HepG2 (cell line): ENCODE results near the gene CKAP2L. TPM values are rescaled to one million over a fixed set of nuclear protein-coding genes. Genes with fewer than 3 reads are reported as not detected.

ENCODE experiments used
- ATAC-seq: fragments of 200-7000 bp; cut with Tn5 transposase; 3 replicates; pipeline ENCODE4 v1.9.1; 2020; ENCODE audit warnings: mild to moderate bottlenecking, moderate library complexity
- BruUV-seq: library from RNA; stranded (reverse); fragments of 400-500 nt; replicated peaks from 2 replicates; lab custom pipeline; 2021; lab: Mats Ljungman, UMichigan
- CTCF ChIA-PET: fragments of 300-600 bp; formaldehyde crosslinking; extraction: SDS; loops from one replicate; lab custom pipeline; 2021; ENCODE audit warnings: low total read pairs, inconsistent platforms, low intra/inter-chr PET ratio; lab: Yijun Ruan, JAX
- POLR2A ChIA-PET: fragments of 350-600 bp; sonication (Branson Sonifier 250); formaldehyde crosslinking; loops from one replicate; lab custom pipeline; 2020; ENCODE audit warnings: antibody characterized with exemption, inconsistent platforms; lab: Yijun Ruan, JAX
- DNase-seq: peaks from one replicate; pipeline ENCODE4 v3.0.0-alpha.2; 2015; ENCODE audit warnings: low spot score
- FAIRE-seq: peaks from 3 replicates; lab custom pipeline; 2011; peaks lifted over from hg19 to GRCh38; lab: Jason Lieb, UNC
- H2AFZ ChIP-seq: one replicate; pipeline ENCODE4 v1.6.1; 2011; ENCODE audit warnings: low read length, inconsistent platforms
- H3K27ac ChIP-seq: fragments of 300-600 bp; 3 replicates; pipeline ENCODE4 v1.8.0; 2011; ENCODE audit warnings: mixed run types, mild to moderate bottlenecking, mixed read lengths, low read length, inconsistent platforms; ENCODE audit not compliant: insufficient read depth; ENCODE audit errors: extremely low read length
- H3K27me3 ChIP-seq, 2 experiments: fragments of 200-600 bp in 1 of 2; 2 replicates in 1 of 2; 3 replicates in 1 of 2; pipeline versions ENCODE4 v1.6.0 to v1.8.0; 2011; ENCODE audit warnings: low read length in 2 of 2, mild to moderate bottlenecking in 2 of 2, moderate library complexity in 2 of 2, inconsistent platforms in 1 of 2; ENCODE audit not compliant: insufficient read depth in 2 of 2, control insufficient read depth in 1 of 2
- H3K36me3 ChIP-seq, 2 experiments: fragments of 200-600 bp in 1 of 2; replicated peaks in 1 of 2; 2 replicates in 1 of 2; 3 replicates in 1 of 2; pipeline versions ENCODE4 v1.5.1 to v1.8.0; 2011; ENCODE audit warnings: low read length in 2 of 2, inconsistent platforms in 1 of 2; ENCODE audit not compliant: insufficient read depth in 2 of 2, control insufficient read depth in 1 of 2
- H3K4me1 ChIP-seq: 2 replicates; pipeline ENCODE4 v1.5.1; 2012; ENCODE audit warnings: low read length, inconsistent platforms; ENCODE audit not compliant: insufficient read depth
- H3K4me2 ChIP-seq: 2 replicates; pipeline ENCODE4 v1.6.0; 2011; ENCODE audit warnings: low read depth, low read length, inconsistent platforms
- H3K4me3 ChIP-seq, 3 experiments: fragments of 200-600 bp in 1 of 3; sonication (generic), shearing (Covaris generic) in 1 of 3; replicated peaks in 1 of 3; 2 replicates each; pipeline ENCODE4 v1.5.1; 2011 to 2016; ENCODE audit warnings: low read length in 3 of 3, inconsistent platforms in 2 of 3, low read depth in 2 of 3, mild to moderate bottlenecking in 2 of 3, control low read depth in 1 of 3, mixed read lengths in 1 of 3; ENCODE audit not compliant: insufficient read depth in 1 of 3
- H3K79me2 ChIP-seq: one replicate; pipeline ENCODE4 v1.6.1; 2011; ENCODE audit warnings: low read length, inconsistent platforms; ENCODE audit not compliant: insufficient read depth
- H3K9ac ChIP-seq: 2 replicates; pipeline ENCODE4 v1.6.0; 2011; ENCODE audit warnings: mild to moderate bottlenecking, low read depth, low read length, inconsistent platforms; ENCODE audit not compliant: insufficient read depth
- H3K9me3 ChIP-seq: 2 replicates; pipeline ENCODE4 v1.5.1; 2012; ENCODE audit warnings: mild to moderate bottlenecking, low read length
- H4K20me1 ChIP-seq: 2 replicates; pipeline ENCODE4 v1.6.0; 2011; ENCODE audit warnings: inconsistent platforms, mild to moderate bottlenecking, low read length, moderate library complexity; ENCODE audit not compliant: insufficient read depth
- AGO1 ChIP-seq: fragments of 200-400 bp; formaldehyde crosslinking; IDR thresholded peaks from 2 replicates; pipeline ENCODE4 v1.6.1; 2017; ENCODE audit warnings: mild to moderate bottlenecking, low read depth, low read length, moderate library complexity; ENCODE audit not compliant: poor library complexity, severe bottlenecking
- ATAD3A ChIP-seq: sonication (generic); formaldehyde crosslinking; IDR thresholded peaks from 2 replicates; pipeline ENCODE4 v1.4.0; 2020; ENCODE audit warnings: missing genetic modification reagents
- ATM ChIP-seq: fragments of 450-650 bp; IDR thresholded peaks from 2 replicates; pipeline ENCODE4 v1.7.1; 2017; ENCODE audit warnings: mild to moderate bottlenecking, borderline replicate concordance
- CCAR2 ChIP-seq: fragments of 200-400 bp; formaldehyde crosslinking; optimal IDR thresholded peaks from 2 replicates; pipeline ENCODE3; 2018; ENCODE audit warnings: low read depth, mild to moderate bottlenecking, low read length, moderate library complexity
- CEBPB ChIP-seq: IDR thresholded peaks from 2 replicates; pipeline ENCODE4 v1.6.1; 2011; ENCODE audit warnings: low read depth, low read length, improper control_type of control experiment, borderline replicate concordance
- FLYWCH1 ChIP-seq: sonication (generic); formaldehyde crosslinking; IDR thresholded peaks from 2 replicates; pipeline ENCODE4 v1.8.1; 2023; ENCODE audit warnings: mild to moderate bottlenecking, missing genetic modification reagents
- HNRNPK ChIP-seq: fragments of 200-400 bp; formaldehyde crosslinking; IDR thresholded peaks from 2 replicates; pipeline ENCODE4 v1.6.1; 2018; ENCODE audit warnings: low read length, low read depth, moderate library complexity, mild to moderate bottlenecking; ENCODE audit not compliant: poor library complexity, severe bottlenecking
- KMT2B ChIP-seq: IDR thresholded peaks from 2 replicates; pipeline ENCODE4 v1.6.1; 2016; ENCODE audit warnings: missing genetic modification reagents, missing compliant biosample characterization
- NFIC ChIP-seq: IDR thresholded peaks from 2 replicates; pipeline ENCODE4 v1.6.1; 2012; ENCODE audit warnings: mild to moderate bottlenecking, low read length, inconsistent platforms
- NR3C1 ChIP-seq: sonication (generic); formaldehyde crosslinking; IDR thresholded peaks from 2 replicates; pipeline ENCODE4 v1.4.0; 2020; ENCODE audit warnings: missing genetic modification reagents
- SMC3 ChIP-seq: IDR thresholded peaks from 2 replicates; pipeline ENCODE4 v1.6.1; 2011; ENCODE audit warnings: low read length, improper control_type of control experiment
- SYNCRIP ChIP-seq: fragments of 200-400 bp; formaldehyde crosslinking; IDR thresholded peaks from 2 replicates; pipeline ENCODE4 v1.6.1; 2018; ENCODE audit warnings: mild to moderate bottlenecking, low read depth, low read length; ENCODE audit not compliant: insufficient read depth
- TOE1 ChIP-seq: sonication (generic); formaldehyde crosslinking; IDR thresholded peaks from 2 replicates; pipeline ENCODE4 v1.4.0; 2020; ENCODE audit warnings: mild to moderate bottlenecking, missing genetic modification reagents
- ZC3H13 ChIP-seq: sonication (generic); formaldehyde crosslinking; IDR thresholded peaks from 2 replicates; pipeline ENCODE4 v1.8.1; 2023; ENCODE audit warnings: mild to moderate bottlenecking, missing genetic modification reagents, moderate library complexity
- ZNF12 ChIP-seq: sonication (generic); formaldehyde crosslinking; IDR thresholded peaks from 2 replicates; pipeline ENCODE4 v1.5.0; 2020; ENCODE audit warnings: missing genetic modification reagents
- ZNF652 ChIP-seq: IDR thresholded peaks from 2 replicates; pipeline ENCODE4 v1.6.1; 2016; ENCODE audit warnings: low read depth, borderline replicate concordance
- ZNF678 ChIP-seq: sonication (generic); formaldehyde crosslinking; IDR thresholded peaks from 2 replicates; pipeline ENCODE4 v1.4.0; 2020; ENCODE audit warnings: mild to moderate bottlenecking, missing genetic modification reagents
- ZNF737 ChIP-seq: sonication (generic); formaldehyde crosslinking; IDR thresholded peaks from 2 replicates; pipeline ENCODE4 v1.5.0; 2020; ENCODE audit warnings: missing genetic modification reagents, mild to moderate bottlenecking, borderline replicate concordance
- WGBS: methylation state at CpG from one replicate; pipeline ENCODE4 v1.1.6; 2017; ENCODE audit warnings: low lambda C conversion rate; 5-methylcytosine and 5-hydroxymethylcytosine counted together
- in situ Hi-C: cut with HindIII; loops from 2 replicates; pipeline ENCODE4 v1.10.0; 2017; ENCODE audit warnings: low pct_unique_long_range_greater_than_20kb; ENCODE audit not compliant: extremely low pct_ligation_motif_present
- intact Hi-C: fragments of 100-400 bp; cut with micrococcal nuclease; formaldehyde crosslinking; loops from one replicate; pipeline ENCODE4 v1.10.0; 2022; ENCODE audit not compliant: unreplicated experiment
- polyA plus RNA-seq, 8 experiments: library from polyadenylated mRNA; depleted of rRNA in 3 of 8; stranded (reverse) in 7 of 8; unstranded in 1 of 8; fragments of >200 nt; fragmentation: Illumina TruSeq in 4 of 8; extraction: Trizol in 4 of 8; gene quantifications; 2 replicates each; pipeline versions ENCODE4 v1.2.1 to v1.2.3, GENCODE V29; 2011 to 2016; ENCODE audit warnings: low read depth in 4 of 8, missing spikeins in 1 of 8, mixed read lengths in 1 of 8; ENCODE audit not compliant: insufficient read depth in 1 of 8
- total RNA-seq, 5 experiments: library from RNA; depleted of rRNA; stranded (reverse); fragments of >200 nt; fragmentation: Illumina TruSeq; extraction: Trizol; gene quantifications; 2 replicates each; pipeline ENCODE4 v1.2.3, GENCODE V29; 2016; ENCODE audit warnings: low read depth in 1 of 5
- TF ChIP-seq, protein P1 (sequence below): sonication (generic); formaldehyde crosslinking; IDR thresholded peaks from 2 replicates; pipeline ENCODE4 v1.4.0; 2020; ENCODE audit warnings: missing genetic modification reagents

Gene CKAP2L
- total and polyA plus RNA-seq, 2 of the 13 experiments (the other 11 are each of a cell fraction or from before 2014, with no cell fraction given) = 7.1 to 9.5 TPM

DNA sequence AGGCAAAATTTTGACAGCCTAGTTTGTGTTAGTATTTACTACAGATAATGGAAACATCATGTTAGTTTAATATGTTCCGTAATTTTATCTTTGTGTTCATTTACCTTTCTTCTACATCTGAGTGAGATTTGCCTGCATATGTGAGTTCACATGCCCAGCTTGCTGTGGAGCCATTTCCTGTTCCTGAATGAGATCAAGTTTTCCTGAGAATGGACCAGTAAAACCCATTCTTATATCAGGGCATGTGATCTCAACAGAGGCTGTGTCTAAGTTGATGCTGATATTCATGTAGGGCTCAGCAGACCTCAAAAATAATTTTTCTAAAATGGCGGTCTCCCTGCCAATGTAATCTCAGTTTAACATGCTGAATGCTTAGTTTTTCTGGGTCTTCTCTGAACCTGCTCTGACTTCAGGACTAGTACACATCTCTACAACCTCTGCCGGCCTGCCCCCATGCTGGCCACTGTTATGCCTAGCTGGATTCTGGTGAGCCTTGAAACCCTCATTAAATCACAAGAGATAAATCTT lies 18.8 kb upstream of the CKAP2L start:
- H3K79me2 ChIP-seq = no peaks in the 10 kb centered on the region
- POLR2A ChIA-PET = no interaction called here
- no peaks in the 10 kb centered on the region for H3K36me3 ChIP-seq
- H3K9me3 ChIP-seq = no peaks in the 10 kb centered on the region
- DNase-seq (no peak), FAIRE-seq (no peak), ATAC-seq (no peak)
- H3K27me3 ChIP-seq = no peaks in the 10 kb centered on the region
- H3K27ac ChIP-seq = no peak overlapping the region
- TF ChIP-seq ATAD3A = no peak
- TF ChIP-seq AGO1 = no peak
- no peak for TF ChIP-seq ZNF737 (CRISPR knock-in tag)
- TF ChIP-seq SYNCRIP = no peak
- no peak for TF ChIP-seq ZNF652 (CRISPR knock-in tag)
- TF ChIP-seq NR3C1 (CRISPR knock-in tag) = no peak
- no peak for TF ChIP-seq ZC3H13 (CRISPR knock-in tag)
- TF ChIP-seq, protein P1, sequence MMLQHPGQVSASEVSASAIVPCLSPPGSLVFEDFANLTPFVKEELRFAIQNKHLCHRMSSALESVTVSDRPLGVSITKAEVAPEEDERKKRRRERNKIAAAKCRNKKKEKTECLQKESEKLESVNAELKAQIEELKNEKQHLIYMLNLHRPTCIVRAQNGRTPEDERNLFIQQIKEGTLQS = no peak
- TF ChIP-seq CEBPB = no peak
- no peak for TF ChIP-seq NFIC
- TF ChIP-seq ZNF12 = no peak
- TF ChIP-seq ZNF678 = no peak
- TF ChIP-seq CCAR2 = no peak
- TF ChIP-seq SMC3 = no peak
- TF ChIP-seq HNRNPK = no peak
- TF ChIP-seq KMT2B = no peak
- no peak for TF ChIP-seq ATM
- no peak for TF ChIP-seq TOE1 (CRISPR knock-in tag)
- no peak for TF ChIP-seq FLYWCH1 (CRISPR knock-in tag)
- H2AFZ ChIP-seq = no peak overlapping the region
- H3K4me2 ChIP-seq = no peak overlapping the region
- CTCF ChIA-PET = no interaction called here
- 93% methylated on average over 3 of the region's 3 CpGs for WGBS
- H3K4me1 ChIP-seq = no peaks in the 10 kb centered on the region
- H3K9ac ChIP-seq = no peak overlapping the region
- no peaks in the 10 kb centered on the region for H4K20me1 ChIP-seq
- no peak overlapping the region for H3K4me3 ChIP-seq
- BruUV-seq = no TSS peak
- in situ Hi-C loops (no loop called here), intact Hi-C loops (no loop called here)
